ENCODE measurements around the gene SEC61A2.

GRCh38 chr10:12195281-12195602, 65.8 kb downstream of the SEC61A2 start:
- TF ChIP-seq EZH2 (IDR thresholded peaks at IDR 0.05) (no peak), CTCF (IDR thresholded peaks at IDR 0.05) (no peak), EZH2phosphoT487 (IDR thresholded peaks at IDR 0.05) (no peak)

Measured in neural progenitor cell (in vitro differentiated cells).